Muscle of arm (tissue), 12 donors: ENCODE results near the gene LTBP2. TPM values are rescaled to one million over a fixed set of nuclear protein-coding genes. Genes with fewer than 3 reads are reported as not detected.

ENCODE experiments used
- DNase-seq: peaks from one replicate; pipeline ENCODE4 v3.0.0-alpha.2; 2013
- polyA plus RNA-seq, 12 donors: library from polyadenylated mRNA; unstranded; fragments of 120-200 nt; gene quantifications; one replicate each; pipeline ENCODE4 v1.2.1, GENCODE V29; 2013; ENCODE audit not compliant: insufficient read length in 12 of 12

The LTBP2 gene
- polyA plus RNA-seq, 12 donors = 6.2 to 15.2 (median 8.1) TPM; not detected in 1

GRCh38 chr14:74491956-74492775, 119.9 kb downstream of the LTBP2 start:
- DNase-seq = peak; percentile 23

GRCh38 chr14:74490486-74490885, 121.6 kb downstream of the LTBP2 start:
- no peak for DNase-seq

GRCh38 chr14:74488786-74489397, 123.1 kb downstream of the LTBP2 start:
- DNase-seq = no peak

- DNase-seq = no peak
Observed at GRCh38 chr14:74486164-74486563, 125.9 kb downstream of the LTBP2 start.

- peak; percentile 16 for DNase-seq
Observed at GRCh38 chr14:74483321-74483720, 128.7 kb downstream of the LTBP2 start.

- DNase-seq = no peak
Observed at GRCh38 chr14:74482571-74482970, 129.5 kb downstream of the LTBP2 start.

- DNase-seq = no peak
Observed at GRCh38 chr14:74480046-74480445, 132.0 kb downstream of the LTBP2 start.

- no peak for DNase-seq
Observed at GRCh38 chr14:74478996-74479635, 132.9 kb downstream of the LTBP2 start.

GRCh38 chr14:74476607-74477006, 135.4 kb downstream of the LTBP2 start:
- no peak for DNase-seq

GRCh38 chr14:74476107-74476506, 135.9 kb downstream of the LTBP2 start:
- DNase-seq = no peak

- DNase-seq = no peak
Observed at GRCh38 chr14:74475678-74476077, 136.4 kb downstream of the LTBP2 start.

GRCh38 chr14:74474376-74474775, 137.7 kb downstream of the LTBP2 start:
- DNase-seq = no peak

GRCh38 chr14:74472601-74473000, 139.4 kb downstream of the LTBP2 start:
- no peak for DNase-seq

- no peak for DNase-seq
Observed at GRCh38 chr14:74469548-74470518, 142.2 kb downstream of the LTBP2 start.

GRCh38 chr14:74468513-74468912, 143.5 kb downstream of the LTBP2 start:
- DNase-seq = no peak

GRCh38 chr14:74465335-74465734, 146.7 kb downstream of the LTBP2 start:
- DNase-seq = no peak

GRCh38 chr14:74464785-74465184, 147.3 kb downstream of the LTBP2 start:
- no peak for DNase-seq

GRCh38 chr14:74463697-74464096, 148.3 kb downstream of the LTBP2 start:
- no peak for DNase-seq

- no peak for DNase-seq
Observed at GRCh38 chr14:74462993-74463392, 149.0 kb downstream of the LTBP2 start.

GRCh38 chr14:74459976-74460375, 152.1 kb downstream of the LTBP2 start:
- no peak for DNase-seq

GRCh38 chr14:74459289-74459946, 152.6 kb downstream of the LTBP2 start:
- DNase-seq = no peak
